GM12801 (cell line): Measurements from ENCODE around the gene CAPN14.

Experiments used
- TF ChIP-seq, protein P1 (sequence below): IDR thresholded peaks from one replicate; pipeline ENCODE4 v1.5.1; 2011; ENCODE audit warnings: control low read depth; ENCODE audit not compliant: insufficient read length; ENCODE audit errors: extremely low read depth

CAPN14 gene

DNA sequence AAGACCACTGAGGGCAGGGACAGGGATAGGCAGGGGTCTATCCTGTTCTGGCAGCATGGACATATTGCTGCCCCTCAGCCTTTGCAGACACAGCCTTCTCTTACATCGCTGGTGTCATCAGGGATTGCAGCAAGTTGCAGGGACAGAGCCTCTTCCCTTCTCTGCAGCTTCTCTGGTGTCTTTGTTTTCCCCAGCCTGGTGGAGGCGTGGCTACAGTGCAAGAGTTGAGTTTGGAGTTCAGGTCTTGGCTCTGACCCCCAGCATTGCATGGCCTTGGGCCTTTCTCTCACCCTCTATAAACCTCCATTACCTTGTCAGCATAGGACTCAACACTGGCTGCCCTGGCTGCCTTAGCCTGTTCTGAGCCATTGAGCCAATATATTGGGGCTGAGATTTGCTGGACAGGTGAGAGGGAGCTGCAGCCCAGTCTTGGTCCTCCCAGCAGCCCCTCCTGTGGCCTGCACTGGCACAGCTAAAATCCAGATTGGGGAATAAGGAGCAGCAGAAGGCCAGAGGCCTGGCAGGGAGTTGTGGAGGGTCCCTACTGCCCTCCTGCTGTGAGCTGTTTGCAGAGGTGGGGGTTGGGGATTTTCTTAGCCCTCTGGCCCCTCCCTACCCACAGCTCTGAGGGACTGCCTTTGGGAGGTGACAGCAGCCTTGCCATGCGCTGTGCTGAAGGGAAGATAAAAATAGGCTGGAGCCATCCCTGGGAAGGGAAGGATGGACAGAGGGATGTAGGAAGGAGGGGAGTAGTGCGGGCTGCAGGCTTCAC is 39.5 kb upstream of the CAPN14 start:
- TF ChIP-seq, protein P1, sequence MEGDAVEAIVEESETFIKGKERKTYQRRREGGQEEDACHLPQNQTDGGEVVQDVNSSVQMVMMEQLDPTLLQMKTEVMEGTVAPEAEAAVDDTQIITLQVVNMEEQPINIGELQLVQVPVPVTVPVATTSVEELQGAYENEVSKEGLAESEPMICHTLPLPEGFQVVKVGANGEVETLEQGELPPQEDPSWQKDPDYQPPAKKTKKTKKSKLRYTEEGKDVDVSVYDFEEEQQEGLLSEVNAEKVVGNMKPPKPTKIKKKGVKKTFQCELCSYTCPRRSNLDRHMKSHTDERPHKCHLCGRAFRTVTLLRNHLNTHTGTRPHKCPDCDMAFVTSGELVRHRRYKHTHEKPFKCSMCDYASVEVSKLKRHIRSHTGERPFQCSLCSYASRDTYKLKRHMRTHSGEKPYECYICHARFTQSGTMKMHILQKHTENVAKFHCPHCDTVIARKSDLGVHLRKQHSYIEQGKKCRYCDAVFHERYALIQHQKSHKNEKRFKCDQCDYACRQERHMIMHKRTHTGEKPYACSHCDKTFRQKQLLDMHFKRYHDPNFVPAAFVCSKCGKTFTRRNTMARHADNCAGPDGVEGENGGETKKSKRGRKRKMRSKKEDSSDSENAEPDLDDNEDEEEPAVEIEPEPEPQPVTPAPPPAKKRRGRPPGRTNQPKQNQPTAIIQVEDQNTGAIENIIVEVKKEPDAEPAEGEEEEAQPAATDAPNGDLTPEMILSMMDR = no peak

DNA sequence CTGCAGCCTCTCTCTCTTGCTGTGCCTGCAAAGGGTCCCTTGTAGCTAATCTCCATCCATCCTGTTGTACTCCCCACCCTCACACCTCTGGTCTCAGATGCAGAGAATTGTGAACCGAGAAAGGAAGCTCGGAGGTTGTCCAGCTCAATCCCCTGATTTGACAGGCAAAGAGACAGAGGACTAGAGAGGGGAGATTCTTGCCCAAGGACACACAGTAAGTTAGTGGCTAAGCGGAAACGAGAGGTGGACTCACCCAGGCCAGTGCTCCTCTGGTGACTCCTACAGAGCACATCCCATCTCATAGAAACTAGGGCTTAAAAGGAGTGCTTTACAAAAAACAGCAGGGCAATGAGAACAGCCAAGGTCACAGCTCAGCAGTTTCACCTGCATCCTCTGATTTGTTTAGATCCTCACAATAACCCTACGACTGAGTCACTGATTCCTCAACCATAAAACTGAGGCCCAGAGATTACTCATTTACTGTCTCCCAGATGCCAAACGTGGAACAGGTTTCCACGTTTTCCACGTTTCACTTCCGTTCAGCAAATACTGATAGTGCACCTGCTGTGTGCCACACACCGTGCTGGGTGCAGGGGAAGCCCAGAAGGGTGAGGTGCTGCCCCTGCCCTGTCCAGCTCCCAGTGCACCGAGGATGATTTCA is 38.7 kb upstream of the CAPN14 start:
- TF ChIP-seq, protein P1 = no peak

DNA sequence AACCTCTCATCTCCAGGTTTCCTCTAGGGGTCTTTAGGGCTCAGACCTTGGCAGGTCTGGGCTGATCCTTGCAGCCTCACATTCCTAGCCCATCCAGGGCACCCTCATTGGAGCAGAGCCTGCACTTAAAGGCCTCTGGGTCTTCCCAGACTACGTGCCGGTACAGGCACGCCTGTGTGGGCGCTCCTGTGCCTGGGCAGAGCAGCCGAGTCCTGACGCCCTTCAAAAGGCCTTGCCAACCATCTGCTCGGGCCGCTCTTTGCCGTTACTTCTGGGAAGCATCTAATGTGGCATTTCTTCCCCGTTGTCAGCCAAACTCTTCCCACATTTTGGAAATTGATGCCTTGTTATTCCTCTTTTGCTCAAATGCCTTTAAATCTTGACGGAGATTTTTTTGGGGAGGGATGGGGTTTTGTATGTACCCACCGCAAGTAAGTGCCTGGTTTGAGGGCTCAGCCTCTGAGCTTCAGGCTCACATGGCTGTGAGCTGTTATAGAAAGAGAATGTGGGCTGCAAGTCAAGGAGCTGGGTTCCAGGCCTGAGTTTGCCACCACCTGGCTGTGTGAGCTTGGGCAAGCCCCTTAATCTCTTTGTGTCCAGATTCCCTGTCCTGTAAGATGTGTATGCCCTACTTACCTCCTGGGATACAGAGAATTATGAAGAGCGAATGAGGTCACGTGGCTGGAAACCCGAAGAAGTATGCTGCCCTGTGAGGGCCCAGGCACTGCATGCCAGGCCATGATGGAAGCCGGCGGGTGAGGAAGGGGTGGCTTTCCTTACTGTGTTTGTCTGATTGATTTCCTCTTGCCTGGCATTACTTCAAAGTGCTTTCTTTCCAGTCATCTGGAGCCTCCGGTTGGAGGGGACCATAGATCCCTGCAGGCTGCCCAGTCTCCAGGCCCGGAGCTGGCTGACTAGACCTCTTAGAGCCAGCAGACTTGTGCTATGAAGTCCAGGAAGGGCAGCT is 37.2 kb upstream of the CAPN14 start:
- TF ChIP-seq, protein P1 = no peak

DNA sequence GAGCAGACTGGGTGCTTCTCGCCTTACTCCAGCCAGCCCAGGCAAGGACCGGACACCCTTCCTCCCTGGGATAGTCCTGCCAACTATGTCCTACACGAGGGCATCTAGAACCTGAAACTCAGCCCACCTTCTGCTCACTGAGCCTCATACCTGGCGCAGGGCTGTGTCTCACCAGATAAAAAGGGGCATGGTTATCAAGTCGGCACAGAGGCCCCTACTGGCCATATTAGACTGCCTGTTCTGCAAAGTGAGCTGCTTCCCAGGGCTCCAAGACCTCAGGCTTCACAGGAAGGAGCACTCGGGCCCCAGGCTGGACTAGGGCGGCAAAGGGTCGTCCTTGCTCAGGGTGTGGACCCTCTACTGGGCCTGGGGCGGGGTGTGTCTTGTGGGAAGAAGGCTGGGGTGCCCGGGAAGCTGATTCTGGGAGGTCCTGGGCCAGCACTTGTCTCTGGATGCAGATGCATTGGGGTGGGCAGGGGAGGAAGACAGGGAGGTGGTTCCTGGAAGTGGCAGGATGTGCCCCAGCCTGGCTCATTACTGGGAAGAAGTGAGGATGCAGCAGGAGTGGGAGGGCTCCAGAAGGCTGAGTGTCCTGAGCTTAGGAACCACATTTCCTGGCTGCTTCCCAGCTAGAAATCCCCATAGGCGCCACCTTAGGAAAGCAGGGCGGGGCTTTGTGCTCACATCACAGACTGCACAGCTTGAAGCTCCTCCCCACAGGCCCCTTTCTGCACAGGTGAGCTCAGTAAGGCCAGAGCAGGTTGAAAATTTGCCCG is 36.2 kb upstream of the CAPN14 start:
- TF ChIP-seq, protein P1 = no peak

DNA sequence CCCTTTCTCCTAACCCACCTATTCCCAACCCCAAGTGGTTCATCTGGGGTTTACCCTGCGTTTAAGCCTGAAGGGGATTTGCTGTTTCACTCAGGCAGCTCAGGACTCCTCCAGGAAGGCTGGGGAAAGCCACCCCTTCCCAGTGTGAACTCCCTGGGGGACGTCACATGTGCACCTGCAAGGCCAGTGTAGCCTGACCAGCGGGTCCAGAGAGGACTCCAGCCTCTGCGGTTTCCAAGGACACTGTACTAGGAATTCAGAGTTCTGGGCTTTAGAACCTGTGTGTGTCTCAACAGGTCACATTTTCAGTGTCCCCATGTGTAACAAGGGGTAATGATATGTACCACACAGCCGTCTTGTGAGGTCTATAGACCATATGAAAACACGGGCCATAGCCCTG is 34.5 kb upstream of the CAPN14 start:
- TF ChIP-seq, protein P1 = no peak

DNA sequence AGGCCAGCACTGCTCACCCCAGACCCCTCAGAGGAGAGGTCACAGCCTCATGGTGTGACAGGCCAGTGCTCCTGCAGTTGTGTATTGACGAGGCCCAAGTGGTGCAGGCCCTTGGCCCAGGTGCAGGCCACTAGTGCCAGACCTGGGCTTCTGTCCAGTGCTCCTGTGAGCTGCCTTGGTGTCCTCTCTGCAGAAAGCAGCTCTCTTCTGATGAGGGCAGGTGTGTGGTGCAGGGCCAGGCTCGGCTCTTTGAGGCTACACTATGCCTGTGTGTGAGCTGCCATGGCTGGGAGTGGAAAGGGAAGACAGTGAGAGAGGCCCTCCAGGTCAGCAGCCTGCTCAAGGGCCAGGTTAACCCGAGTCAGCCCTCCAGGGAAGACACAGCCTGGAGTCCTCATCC is 33.7 kb upstream of the CAPN14 start:
- TF ChIP-seq, protein P1 = no peak
